K562 (cell line): ENCODE data around the gene C13orf42. TPM values are rescaled to one million over a fixed set of nuclear protein-coding genes. Genes with fewer than 3 reads are reported as not detected.

ENCODE experiments used
- ATAC-seq: fragments of 200-7000 bp; cut with Tn5 transposase; 3 replicates; pipeline ENCODE4 v1.9.1; 2020; ENCODE audit warnings: moderate library complexity
- BruUV-seq: library from RNA; stranded (reverse); fragments of 400-500 nt; replicated peaks from 2 replicates; lab custom pipeline; 2021; lab: Mats Ljungman, UMichigan
- CTCF ChIA-PET: fragments of 300-600 bp; formaldehyde crosslinking; extraction: SDS; loops from one replicate; lab custom pipeline; 2021; ENCODE audit warnings: low intra/inter-chr PET ratio; lab: Yijun Ruan, JAX
- POLR2A ChIA-PET: fragments of 300-600, 350-650 bp; sonication (Branson Sonifier 250); formaldehyde crosslinking; extraction: SDS; loops from one replicate; lab custom pipeline; 2021; ENCODE audit warnings: antibody characterized with exemption, inconsistent platforms; lab: Yijun Ruan, JAX
- DNase-seq, 4 experiments: peaks; one replicate each; pipeline versions ENCODE4 v3.0.0 to v3.0.0-alpha.2; 2011 to 2018; ENCODE audit warnings: low spot score in 3 of 4, mixed read lengths in 3 of 4; ENCODE audit errors: extremely low read depth in 1 of 4
- FAIRE-seq: peaks from 2 replicates; lab custom pipeline; 2011; peaks lifted over from hg19 to GRCh38; lab: Jason Lieb, UNC
- H2AFZ ChIP-seq: 2 replicates; pipeline ENCODE4 v1.6.0; 2011; ENCODE audit warnings: low read depth, low read length, control low read depth, inconsistent platforms
- H3K27ac ChIP-seq: fragments of 200-600 bp; 3 replicates; pipeline ENCODE4 v1.8.0; 2011; ENCODE audit warnings: low read depth, mild to moderate bottlenecking, control low read depth, inconsistent platforms, low read length, moderate library complexity, mixed read lengths; ENCODE audit errors: extremely low read depth
- H3K27me3 ChIP-seq, 2 experiments: fragments of 300-600 bp in 1 of 2; 2 replicates in 1 of 2; 3 replicates in 1 of 2; pipeline versions ENCODE4 v1.6.0 to v1.8.0; 2011; ENCODE audit warnings: inconsistent platforms in 2 of 2, low read length in 2 of 2, mild to moderate bottlenecking in 1 of 2, mixed read lengths in 1 of 2, moderate library complexity in 1 of 2; ENCODE audit not compliant: control insufficient read depth in 2 of 2, insufficient read depth in 2 of 2
- H3K36me3 ChIP-seq: fragments of 300-600 bp; 3 replicates; pipeline ENCODE4 v1.8.0; 2011; ENCODE audit warnings: mild to moderate bottlenecking, low read length, inconsistent platforms; ENCODE audit not compliant: control insufficient read depth, insufficient read depth
- H3K4me1 ChIP-seq, 2 experiments: fragments of 200-600 bp in 1 of 2; replicated peaks in 1 of 2; 2 replicates in 1 of 2; 3 replicates in 1 of 2; pipeline versions ENCODE4 v1.5.1 to v1.8.0; 2011; ENCODE audit warnings: inconsistent platforms in 2 of 2, low read length in 2 of 2, mild to moderate bottlenecking in 1 of 2, mixed read lengths in 1 of 2, moderate library complexity in 1 of 2; ENCODE audit not compliant: control insufficient read depth in 2 of 2, insufficient read depth in 2 of 2
- H3K4me2 ChIP-seq: 2 replicates; pipeline ENCODE4 v1.6.1; 2011; ENCODE audit warnings: low read length, control low read depth, inconsistent platforms, mixed read lengths; ENCODE audit not compliant: insufficient read depth
- H3K4me3 ChIP-seq: fragments of 200-600 bp; sonication (generic), shearing (Covaris generic); 2 replicates; pipeline ENCODE4 v1.5.1; 2016; ENCODE audit warnings: control low read depth, inconsistent platforms
- H3K79me2 ChIP-seq: fragments of 200-600 bp; 3 replicates; pipeline ENCODE4 v1.8.0; 2011; ENCODE audit warnings: low read length, inconsistent platforms; ENCODE audit not compliant: control insufficient read depth, insufficient read depth
- H3K9ac ChIP-seq, 2 experiments: 2 replicates each; pipeline versions ENCODE4 v1.6.0 to v1.6.1; 2011; ENCODE audit warnings: low read depth in 2 of 2, low read length in 2 of 2, control low read depth in 1 of 2, inconsistent platforms in 1 of 2, mild to moderate bottlenecking in 1 of 2, mixed read lengths in 1 of 2; ENCODE audit not compliant: insufficient read depth in 1 of 2
- H3K9me1 ChIP-seq: one replicate; pipeline ENCODE4 v1.6.0; 2011; ENCODE audit warnings: inconsistent platforms, mild to moderate bottlenecking, low read length, moderate library complexity; ENCODE audit not compliant: control insufficient read depth, insufficient read depth
- H3K9me3 ChIP-seq: replicated peaks from 2 replicates; pipeline ENCODE4 v1.5.1; 2011; ENCODE audit warnings: low read depth, low read length, inconsistent platforms; ENCODE audit not compliant: control insufficient read depth, insufficient read depth
- H4K20me1 ChIP-seq: replicated peaks from 2 replicates; pipeline ENCODE4 v1.6.1; 2011; ENCODE audit warnings: low read length, inconsistent platforms, mixed read lengths; ENCODE audit not compliant: control insufficient read depth, insufficient read depth
- BDP1 ChIP-seq: IDR thresholded peaks from 3 replicates; pipeline ENCODE4 v1.6.1; 2011; ENCODE audit not compliant: insufficient read length, insufficient read depth
- HDAC6 ChIP-seq: IDR thresholded peaks from 2 replicates; pipeline ENCODE4 v1.6.1; 2012; ENCODE audit warnings: low read depth, mild to moderate bottlenecking, control low read depth, inconsistent platforms, low read length, moderate library complexity
- KDM1A ChIP-seq, 2 experiments: fragments of 450-650 bp; IDR thresholded peaks; 2 replicates each; pipeline ENCODE4 v1.6.1; 2016; ENCODE audit warnings: mild to moderate bottlenecking in 2 of 2
- KDM2B ChIP-seq: fragments of 250-450 bp; sonication (Bioruptor Pico); IDR thresholded peaks from 2 replicates; pipeline ENCODE4 v1.8.0; 2021; ENCODE audit warnings: mild to moderate bottlenecking, moderate library complexity
- MBD1 ChIP-seq: fragments of 250-450 bp; sonication (Bioruptor Pico); IDR thresholded peaks from 2 replicates; pipeline ENCODE4 v1.8.0; 2022; ENCODE audit warnings: inconsistent platforms
- MTA1 ChIP-seq: fragments of 450-650 bp; IDR thresholded peaks from 2 replicates; pipeline ENCODE4 v1.6.1; 2017; ENCODE audit warnings: borderline replicate concordance
- RBM39 ChIP-seq: fragments of 200-400 bp; formaldehyde crosslinking; optimal IDR thresholded peaks from 2 replicates; pipeline ENCODE3; 2018; ENCODE audit warnings: low read depth, low read length
- ZC3H11A ChIP-seq: IDR thresholded peaks from 2 replicates; pipeline ENCODE4 v1.6.1; 2012; ENCODE audit warnings: low read depth, low read length, improper control_type of control experiment
- ZNF707 ChIP-seq: fragments of 250-450 bp; sonication (Bioruptor Pico); conservative IDR thresholded peaks from 2 replicates; pipeline ENCODE4 v1.8.0; 2022; ENCODE audit warnings: inconsistent platforms, mild to moderate bottlenecking, moderate library complexity
- WGBS: fragments of 100-300 bp; shearing (Covaris generic); methylation state at CpG from one replicate; pipeline ENCODE4 v1.1.6; 2016; ENCODE audit warnings: low coverage, mixed read lengths; ENCODE audit not compliant: insufficient coverage; ENCODE audit errors: missing lambda C conversion rate; 5-methylcytosine and 5-hydroxymethylcytosine counted together
- in situ Hi-C: fragments of 300-500 bp; cut with MboI; formaldehyde crosslinking; loops from 4 replicates; pipeline ENCODE4 v1.15.0; 2018; ENCODE audit warnings: inconsistent platforms, mixed read lengths
- intact Hi-C: fragments of 100-400 bp; cut with micrococcal nuclease; formaldehyde crosslinking; loops from 2 replicates; pipeline ENCODE4 v1.14.2; 2022
- polyA plus RNA-seq, 8 experiments: library from polyadenylated mRNA; depleted of rRNA in 4 of 8; stranded (reverse) in 5 of 8; unstranded in 3 of 8; fragments of >200 nt; fragmentation: Nextera tagmentation in 2 of 8; fragmentation: Illumina TruSeq in 1 of 8; extraction: Ambion mirVana in 2 of 8; extraction: Trizol in 1 of 8; gene quantifications; 2 replicates each; pipeline versions ENCODE4 v1.2.1 to v1.2.3, GENCODE V29; 2011 to 2014; ENCODE audit warnings: inconsistent platforms in 1 of 8, missing spikeins in 1 of 8
- total RNA-seq, 7 experiments: library from RNA; depleted of rRNA in 6 of 7; stranded (reverse); fragments of >200 nt in 6 of 7; fragmentation: Illumina TruSeq in 2 of 7; extraction: Trizol in 2 of 7; gene quantifications; 2 replicates each; pipeline versions ENCODE4 v1.2.1 to v1.2.3, GENCODE V29; 2011 to 2021; ENCODE audit warnings: low replicate concordance in 1 of 7
- TF ChIP-seq, protein P1 (sequence below): fragments of 450-650 bp; IDR thresholded peaks from 2 replicates; pipeline ENCODE4 v1.6.1; 2016; ENCODE audit warnings: borderline replicate concordance

The C13orf42 gene
- total and polyA plus RNA-seq, 9 of the 15 experiments (the other 6 are each of a cell fraction or from before 2014, with no cell fraction given): 0.18 TPM; not detected in 8

DNA sequence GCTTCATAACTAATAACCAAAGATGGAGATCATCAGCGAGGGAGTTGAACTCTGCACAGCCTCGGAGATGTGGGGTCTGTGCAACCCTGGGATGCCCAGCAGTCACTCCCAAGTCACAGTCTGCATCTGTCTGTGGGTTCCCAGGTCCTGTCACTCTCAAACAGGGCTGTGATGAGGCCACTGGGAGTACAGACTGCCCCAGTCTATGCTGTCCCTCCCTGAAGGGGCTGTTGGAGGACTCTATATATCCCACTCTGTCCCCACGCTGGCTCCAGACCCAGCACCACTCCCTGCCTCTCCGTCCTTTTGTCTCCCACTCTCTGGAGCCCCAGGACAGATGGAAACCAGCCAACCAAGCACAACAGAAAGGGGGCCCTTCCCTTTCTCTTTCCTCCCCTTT is 26.2 kb upstream of the C13orf42 start:
- no peak overlapping the region for H3K27ac ChIP-seq
- WGBS: 0% methylated on average over 4 of the region's 4 CpGs
- no peak overlapping the region for H2AFZ ChIP-seq
- H3K79me2 ChIP-seq: no peaks in the 10 kb centered on the region
- CTCF ChIA-PET: no interaction called here
- no peaks in the 10 kb centered on the region for H3K9me3 ChIP-seq
- no peak overlapping the region for H3K4me3 ChIP-seq
- POLR2A ChIA-PET: no interaction called here
- H3K9me1 ChIP-seq: no peaks in the 10 kb centered on the region
- H3K27me3 ChIP-seq: peaks cover 0 to 10% of the 10 kb centered on the region in 2 experiments; a peak in 1 of 5 replicates
- no peak overlapping the region for H3K4me2 ChIP-seq
- H4K20me1 ChIP-seq: no peaks in the 10 kb centered on the region
- no peaks in the 10 kb centered on the region for H3K36me3 ChIP-seq
- TF ChIP-seq, protein P1, sequence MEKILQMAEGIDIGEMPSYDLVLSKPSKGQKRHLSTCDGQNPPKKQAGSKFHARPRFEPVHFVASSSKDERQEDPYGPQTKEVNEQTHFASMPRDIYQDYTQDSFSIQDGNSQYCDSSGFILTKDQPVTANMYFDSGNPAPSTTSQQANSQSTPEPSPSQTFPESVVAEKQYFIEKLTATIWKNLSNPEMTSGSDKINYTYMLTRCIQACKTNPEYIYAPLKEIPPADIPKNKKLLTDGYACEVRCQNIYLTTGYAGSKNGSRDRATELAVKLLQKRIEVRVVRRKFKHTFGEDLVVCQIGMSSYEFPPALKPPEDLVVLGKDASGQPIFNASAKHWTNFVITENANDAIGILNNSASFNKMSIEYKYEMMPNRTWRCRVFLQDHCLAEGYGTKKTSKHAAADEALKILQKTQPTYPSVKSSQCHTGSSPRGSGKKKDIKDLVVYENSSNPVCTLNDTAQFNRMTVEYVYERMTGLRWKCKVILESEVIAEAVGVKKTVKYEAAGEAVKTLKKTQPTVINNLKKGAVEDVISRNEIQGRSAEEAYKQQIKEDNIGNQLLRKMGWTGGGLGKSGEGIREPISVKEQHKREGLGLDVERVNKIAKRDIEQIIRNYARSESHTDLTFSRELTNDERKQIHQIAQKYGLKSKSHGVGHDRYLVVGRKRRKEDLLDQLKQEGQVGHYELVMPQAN: no peak
- no peak for TF ChIP-seq ZNF707
- TF ChIP-seq MBD1: no peak
- TF ChIP-seq RBM39: no peak
- no peak for TF ChIP-seq BDP1
- TF ChIP-seq MTA1: no peak
- no peak for TF ChIP-seq ZC3H11A
- no peak for TF ChIP-seq HDAC6
- TF ChIP-seq KDM2B (CRISPR knock-in tag): no peak
- no peak for TF ChIP-seq KDM1A (IDR thresholded peaks at IDR 0.05)
- no peak for DNase-seq
- no peak for FAIRE-seq
- no peaks in the 10 kb centered on the region for H3K4me1 ChIP-seq
- in situ Hi-C loops: loop anchor here (10.0 to 25.0 kb wide), 2 partner anchors 158 to 1000 kb away; partner anchors contain the start of gene NEK5
- BruUV-seq: no TSS peak
- H3K9ac ChIP-seq: no peak overlapping the region
- intact Hi-C loops: no loop called here
- no peak for ATAC-seq
